GM18526 (cell line): Measurements from ENCODE around the gene PDE6H.

Experiments
- POLR2A ChIP-seq: IDR thresholded peaks from 3 replicates; pipeline ENCODE4 v1.6.1; 2011; ENCODE audit not compliant: insufficient read length; ENCODE audit errors: extremely low read depth

The PDE6H gene

DNA sequence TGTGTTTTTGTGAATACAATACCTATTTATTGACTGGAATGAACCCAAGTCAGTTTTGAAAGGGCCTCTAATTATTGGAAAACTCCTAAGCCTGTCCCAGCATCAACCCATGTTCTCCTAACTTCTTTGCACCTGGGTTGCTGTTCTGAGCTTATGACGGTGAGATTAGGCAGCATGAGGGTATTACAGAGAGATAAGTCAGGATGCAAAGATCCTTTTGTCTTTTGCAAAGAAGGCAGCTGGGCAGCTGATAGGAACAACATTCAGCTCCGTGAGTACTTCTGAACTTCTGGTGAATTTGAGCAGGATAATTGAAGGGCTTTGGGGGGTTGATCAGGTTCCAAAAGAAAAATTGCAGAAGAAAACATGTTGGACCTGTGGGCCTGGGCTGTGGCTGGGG, at the start of gene PDE6H:
TSS of gene PDE6H (plus strand) at position 227 of the 400 bp plus-strand sequence. CDS start 4,971 bp downstream, outside the sequence.
- TF ChIP-seq POLR2A: no peak

DNA sequence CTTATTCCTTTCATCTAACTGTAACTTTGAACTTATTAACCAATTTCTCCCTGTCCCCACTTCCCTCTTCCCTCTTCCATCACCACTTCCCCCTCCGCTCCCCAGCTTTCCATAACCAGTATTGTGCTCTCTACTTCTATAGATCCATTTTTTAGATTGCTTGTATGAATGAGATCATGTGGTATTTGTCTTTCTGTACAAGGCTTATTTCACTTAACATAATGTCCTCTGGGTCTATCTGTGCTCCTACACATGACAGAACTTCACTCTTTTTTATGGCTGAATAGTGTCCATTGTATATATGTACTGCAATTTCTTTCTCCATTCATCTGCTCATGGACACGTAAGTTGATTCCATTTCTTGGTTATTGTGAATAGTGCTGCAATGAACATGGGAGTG, 48.9 kb upstream of the PDE6H start:
- no peak for TF ChIP-seq POLR2A

GRCh38 chr12:14924541-14924940, 48.3 kb upstream of the PDE6H start:
- TF ChIP-seq POLR2A: no peak

GRCh38 chr12:14927267-14927666, 45.6 kb upstream of the PDE6H start:
- no peak for TF ChIP-seq POLR2A

DNA sequence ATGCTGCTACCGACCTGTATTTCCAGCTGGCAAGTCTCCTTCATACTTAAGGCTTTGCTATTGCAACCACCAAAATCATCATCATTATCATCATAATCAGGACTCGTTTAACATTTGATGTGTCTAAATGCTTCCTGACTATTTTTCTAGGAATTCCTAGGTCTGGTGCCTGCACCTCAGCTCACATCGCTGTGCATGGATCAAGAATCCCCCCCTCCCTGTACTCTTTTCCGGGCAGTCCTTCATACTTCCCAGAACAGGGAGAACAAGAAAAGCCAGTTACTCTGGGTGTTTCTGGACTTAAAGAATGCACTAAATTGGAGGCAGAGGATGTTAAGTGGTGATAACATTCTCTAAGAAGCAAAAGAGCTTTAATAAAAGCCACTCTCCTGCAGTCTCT, 43.9 kb upstream of the PDE6H start:
- no peak for TF ChIP-seq POLR2A

DNA sequence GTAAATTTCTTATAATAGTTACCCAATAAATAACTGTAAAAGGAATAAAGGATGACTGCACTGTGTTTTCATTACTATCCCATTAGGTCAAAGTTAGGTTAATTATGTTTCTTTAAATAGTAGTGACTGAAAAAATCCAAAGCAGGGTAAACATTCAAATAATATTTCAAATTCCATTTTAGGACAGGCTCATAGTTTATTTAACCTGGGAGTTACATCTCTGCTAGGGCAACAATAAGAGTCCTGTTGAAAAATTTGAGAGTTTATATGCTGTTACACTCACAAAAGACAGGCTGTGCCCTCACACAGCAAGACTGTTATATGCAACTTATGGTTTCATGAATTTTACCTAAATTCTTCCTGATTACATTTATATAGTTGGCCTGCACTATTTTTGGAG, 42.5 kb upstream of the PDE6H start:
- no peak for TF ChIP-seq POLR2A

DNA sequence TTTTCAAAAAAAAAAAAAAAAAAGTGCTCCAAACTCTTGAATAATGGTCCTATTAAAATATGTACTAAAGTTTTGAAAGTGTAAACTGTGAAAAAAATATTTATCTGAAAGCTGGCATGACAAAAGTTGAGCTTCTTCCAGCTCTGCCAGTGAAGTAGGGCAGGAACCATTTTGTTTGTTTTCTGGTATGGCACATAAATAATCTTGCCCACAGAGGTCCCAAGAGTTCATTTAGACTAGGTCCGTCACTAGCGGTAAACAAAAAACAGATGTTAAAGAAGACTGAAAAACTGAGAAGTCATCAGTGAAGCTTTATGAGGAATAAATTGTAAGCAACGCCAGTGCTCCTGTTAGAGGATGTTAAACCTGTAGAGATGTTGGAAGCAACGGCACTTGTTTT, 41.5 kb upstream of the PDE6H start:
- no peak for TF ChIP-seq POLR2A

- TF ChIP-seq POLR2A: no peak
Measured at GRCh38 chr12:14931791-14932560, 40.9 kb upstream of the PDE6H start.

DNA sequence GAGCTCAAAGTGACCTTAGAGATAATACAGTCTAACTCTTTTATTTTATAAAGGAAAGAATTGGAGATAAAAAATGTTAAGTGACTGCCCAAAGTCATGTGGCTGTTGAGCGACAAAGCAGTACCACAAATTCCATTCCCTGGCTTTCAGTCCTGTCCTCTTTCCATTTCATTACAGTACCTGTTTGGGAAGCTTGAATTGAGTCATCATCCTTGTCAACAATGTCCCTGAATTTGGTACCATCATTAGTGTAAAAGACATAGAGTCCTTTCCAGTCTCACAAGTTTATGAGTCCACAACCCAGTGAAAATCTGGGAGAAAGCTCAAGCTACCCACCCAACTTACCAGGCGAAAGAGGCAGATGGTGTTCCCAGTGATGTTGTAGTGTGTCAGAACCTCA, 38.3 kb upstream of the PDE6H start:
- TF ChIP-seq POLR2A: no peak

GRCh38 chr12:14935031-14935430, 37.8 kb upstream of the PDE6H start:
- no peak for TF ChIP-seq POLR2A

GRCh38 chr12:14936224-14936861, 36.5 kb upstream of the PDE6H start:
- no peak for TF ChIP-seq POLR2A

DNA sequence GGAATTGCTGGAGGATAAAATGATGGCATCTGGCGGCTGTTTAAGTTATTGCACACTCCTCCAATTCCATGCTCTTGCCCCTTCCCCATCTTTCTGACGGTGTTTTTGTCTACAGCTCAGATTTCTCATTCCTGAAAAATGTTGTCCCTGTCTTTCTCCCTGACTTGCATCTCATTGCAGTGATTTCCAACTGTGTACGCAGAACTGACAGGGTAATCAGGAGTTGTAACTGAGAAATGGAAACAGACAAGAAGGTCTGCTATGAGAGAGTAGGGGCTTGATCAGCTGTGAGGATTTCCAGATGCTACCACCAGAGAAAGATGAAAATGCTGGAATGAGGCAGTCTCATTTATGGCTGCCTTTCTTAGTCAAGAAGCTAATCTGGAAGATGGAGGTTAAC, 35.8 kb upstream of the PDE6H start:
- TF ChIP-seq POLR2A: no peak

DNA sequence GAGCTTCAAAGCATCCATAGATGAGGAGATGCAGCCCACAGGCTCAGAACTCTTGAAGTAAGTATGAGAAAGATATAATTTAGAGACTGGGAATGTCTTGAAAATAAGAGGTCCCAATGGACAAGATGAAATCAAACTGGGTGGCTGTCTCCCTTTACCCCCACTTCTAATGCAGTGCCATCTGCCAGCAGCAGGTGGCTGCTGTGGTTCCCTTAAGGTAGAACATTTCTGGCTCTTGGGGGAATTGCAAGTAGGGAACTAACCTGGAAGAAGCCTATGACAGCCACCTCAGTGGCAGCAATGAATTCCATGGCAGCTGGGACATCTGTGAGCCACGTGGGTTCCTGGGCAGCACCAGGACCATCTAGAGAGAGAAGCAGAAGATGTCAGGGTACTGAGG, 35.2 kb upstream of the PDE6H start:
- no peak for TF ChIP-seq POLR2A

DNA sequence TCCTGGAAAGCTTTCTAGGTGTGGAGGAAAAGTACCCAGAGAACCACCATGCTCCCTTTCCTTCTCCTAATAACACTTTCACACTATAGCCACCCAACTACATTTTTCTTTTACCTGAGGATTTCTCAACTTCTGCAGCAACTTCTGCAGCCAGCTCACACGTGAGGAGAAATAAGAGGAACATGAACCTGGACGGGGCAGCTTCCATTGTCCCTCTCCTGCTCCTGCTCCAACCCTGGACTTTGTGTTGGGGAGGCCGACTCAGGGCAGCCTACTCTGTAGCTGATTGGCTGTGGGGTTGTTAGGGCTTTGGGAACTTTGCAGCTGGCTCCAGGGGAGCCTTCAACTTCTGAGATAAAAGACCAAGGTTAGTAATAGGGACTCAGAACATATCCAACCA, 34.5 kb upstream of the PDE6H start, which contains the start of gene ERP27:
TSS of gene ERP27 (minus strand) at position 237 of the 400 bp plus-strand sequence. CDS start at position 208, 29 bp downstream.
- TF ChIP-seq POLR2A: no peak

DNA sequence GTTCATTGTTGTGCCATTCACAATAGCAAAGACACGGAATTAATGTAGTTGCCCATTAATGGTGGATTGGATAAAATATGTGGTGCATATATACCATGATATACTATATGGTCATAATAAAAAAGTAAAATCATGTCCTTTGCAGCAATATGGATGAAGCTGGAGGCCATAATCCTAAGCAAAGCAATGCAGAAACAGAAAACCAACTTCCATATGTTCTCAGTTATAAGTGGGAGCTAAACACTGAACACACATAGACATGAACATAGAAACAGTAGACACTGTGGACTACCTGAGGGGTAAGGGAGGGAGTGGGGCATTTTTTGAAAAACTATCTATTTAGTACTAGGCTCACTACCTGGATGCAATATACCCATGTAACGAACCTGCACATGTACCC, 31.5 kb upstream of the PDE6H start:
- no peak for TF ChIP-seq POLR2A

GRCh38 chr12:14942196-14942931, 30.5 kb upstream of the PDE6H start:
- no peak for TF ChIP-seq POLR2A
